GM23248 (cell line): ENCODE results near the gene RBM28.

ENCODE experiments used
- EZH2 ChIP-seq: fragments of 200-600 bp; sonication (generic); IDR thresholded peaks from 2 replicates; pipeline ENCODE4 v1.6.1; 2018; ENCODE audit warnings: antibody characterized with exemption, mild to moderate bottlenecking; ENCODE audit not compliant: insufficient read depth, poor library complexity, severe bottlenecking
- EZH2phosphoT487 ChIP-seq: fragments of 200-600 bp; sonication (generic); IDR thresholded peaks from 2 replicates; pipeline ENCODE4 v1.6.1; 2018; ENCODE audit warnings: antibody characterized with exemption, moderate library complexity, mild to moderate bottlenecking, low read depth; ENCODE audit not compliant: insufficient read depth

DNA sequence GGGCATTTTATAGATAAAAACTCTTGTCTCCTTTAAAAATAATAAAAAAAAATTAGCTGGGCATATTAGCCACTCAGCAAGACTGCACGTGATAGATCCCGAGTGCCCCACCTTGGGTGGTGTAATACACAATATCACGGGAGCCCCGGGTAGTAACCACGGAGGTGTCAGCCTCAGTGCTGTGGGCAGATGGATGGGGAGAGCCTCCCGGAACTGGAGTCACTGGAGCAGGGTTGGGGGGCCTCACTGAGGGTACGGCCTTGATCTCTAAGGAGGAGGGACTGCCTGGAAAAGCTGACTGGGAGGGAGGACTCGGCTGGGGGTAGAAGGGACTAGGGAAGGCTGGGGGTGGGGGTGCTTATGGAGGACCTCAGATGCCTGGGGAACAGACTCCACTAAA, 90.0 kb downstream of the RBM28 start:
- TF ChIP-seq EZH2 (no peak), EZH2phosphoT487 (no peak)
